HepG2 (cell line): ENCODE results near the gene SHROOM1. TPM values are rescaled to one million over a fixed set of nuclear protein-coding genes. Genes with fewer than 3 reads are reported as not detected.

ENCODE experiments used
- ATAC-seq: fragments of 200-7000 bp; cut with Tn5 transposase; 3 replicates; pipeline ENCODE4 v1.9.1; 2020; ENCODE audit warnings: mild to moderate bottlenecking, moderate library complexity
- BruUV-seq: library from RNA; stranded (reverse); fragments of 400-500 nt; replicated peaks from 2 replicates; lab custom pipeline; 2021; lab: Mats Ljungman, UMichigan
- CTCF ChIA-PET: fragments of 300-600 bp; formaldehyde crosslinking; extraction: SDS; loops from one replicate; lab custom pipeline; 2021; ENCODE audit warnings: low total read pairs, inconsistent platforms, low intra/inter-chr PET ratio; lab: Yijun Ruan, JAX
- POLR2A ChIA-PET: fragments of 350-600 bp; sonication (Branson Sonifier 250); formaldehyde crosslinking; loops from one replicate; lab custom pipeline; 2020; ENCODE audit warnings: antibody characterized with exemption, inconsistent platforms; lab: Yijun Ruan, JAX
- DNase-seq: peaks from one replicate; pipeline ENCODE4 v3.0.0-alpha.2; 2015; ENCODE audit warnings: low spot score
- FAIRE-seq: peaks from 3 replicates; lab custom pipeline; 2011; peaks lifted over from hg19 to GRCh38; lab: Jason Lieb, UNC
- H2AFZ ChIP-seq: one replicate; pipeline ENCODE4 v1.6.1; 2011; ENCODE audit warnings: low read length, inconsistent platforms
- H3K27ac ChIP-seq: fragments of 300-600 bp; 3 replicates; pipeline ENCODE4 v1.8.0; 2011; ENCODE audit warnings: mixed run types, mild to moderate bottlenecking, mixed read lengths, low read length, inconsistent platforms; ENCODE audit not compliant: insufficient read depth; ENCODE audit errors: extremely low read length
- H3K27me3 ChIP-seq, 2 experiments: fragments of 200-600 bp in 1 of 2; 2 replicates in 1 of 2; 3 replicates in 1 of 2; pipeline versions ENCODE4 v1.6.0 to v1.8.0; 2011; ENCODE audit warnings: low read length in 2 of 2, mild to moderate bottlenecking in 2 of 2, moderate library complexity in 2 of 2, inconsistent platforms in 1 of 2; ENCODE audit not compliant: insufficient read depth in 2 of 2, control insufficient read depth in 1 of 2
- H3K36me3 ChIP-seq, 2 experiments: fragments of 200-600 bp in 1 of 2; replicated peaks in 1 of 2; 2 replicates in 1 of 2; 3 replicates in 1 of 2; pipeline versions ENCODE4 v1.5.1 to v1.8.0; 2011; ENCODE audit warnings: low read length in 2 of 2, inconsistent platforms in 1 of 2; ENCODE audit not compliant: insufficient read depth in 2 of 2, control insufficient read depth in 1 of 2
- H3K4me1 ChIP-seq: 2 replicates; pipeline ENCODE4 v1.5.1; 2012; ENCODE audit warnings: low read length, inconsistent platforms; ENCODE audit not compliant: insufficient read depth
- H3K4me2 ChIP-seq: 2 replicates; pipeline ENCODE4 v1.6.0; 2011; ENCODE audit warnings: low read depth, low read length, inconsistent platforms
- H3K4me3 ChIP-seq, 3 experiments: fragments of 200-600 bp in 1 of 3; sonication (generic), shearing (Covaris generic) in 1 of 3; replicated peaks in 1 of 3; 2 replicates each; pipeline ENCODE4 v1.5.1; 2011 to 2016; ENCODE audit warnings: low read length in 3 of 3, inconsistent platforms in 2 of 3, low read depth in 2 of 3, mild to moderate bottlenecking in 2 of 3, control low read depth in 1 of 3, mixed read lengths in 1 of 3; ENCODE audit not compliant: insufficient read depth in 1 of 3
- H3K79me2 ChIP-seq: one replicate; pipeline ENCODE4 v1.6.1; 2011; ENCODE audit warnings: low read length, inconsistent platforms; ENCODE audit not compliant: insufficient read depth
- H3K9ac ChIP-seq: 2 replicates; pipeline ENCODE4 v1.6.0; 2011; ENCODE audit warnings: mild to moderate bottlenecking, low read depth, low read length, inconsistent platforms; ENCODE audit not compliant: insufficient read depth
- H3K9me3 ChIP-seq: 2 replicates; pipeline ENCODE4 v1.5.1; 2012; ENCODE audit warnings: mild to moderate bottlenecking, low read length
- H4K20me1 ChIP-seq: 2 replicates; pipeline ENCODE4 v1.6.0; 2011; ENCODE audit warnings: inconsistent platforms, mild to moderate bottlenecking, low read length, moderate library complexity; ENCODE audit not compliant: insufficient read depth
- FOXM1 ChIP-seq: sonication (generic); formaldehyde crosslinking; IDR thresholded peaks from 2 replicates; pipeline ENCODE4 v1.5.0; 2020; ENCODE audit warnings: missing genetic modification reagents
- GATAD1 ChIP-seq: IDR thresholded peaks from 2 replicates; pipeline ENCODE4 v1.6.1; 2016; ENCODE audit warnings: missing genetic modification reagents, missing compliant biosample characterization
- NAIF1 ChIP-seq: sonication (generic); formaldehyde crosslinking; IDR thresholded peaks from 2 replicates; pipeline ENCODE4 v1.5.0; 2020; ENCODE audit warnings: mild to moderate bottlenecking, missing genetic modification reagents, borderline replicate concordance
- TFAP4 ChIP-seq: sonication (generic); IDR thresholded peaks from 2 replicates; pipeline ENCODE4 v1.6.1; 2016; ENCODE audit warnings: low read depth, borderline replicate concordance
- WGBS: methylation state at CpG from one replicate; pipeline ENCODE4 v1.1.6; 2017; ENCODE audit warnings: low lambda C conversion rate; 5-methylcytosine and 5-hydroxymethylcytosine counted together
- in situ Hi-C: cut with HindIII; loops from 2 replicates; pipeline ENCODE4 v1.10.0; 2017; ENCODE audit warnings: low pct_unique_long_range_greater_than_20kb; ENCODE audit not compliant: extremely low pct_ligation_motif_present
- intact Hi-C: fragments of 100-400 bp; cut with micrococcal nuclease; formaldehyde crosslinking; loops from one replicate; pipeline ENCODE4 v1.10.0; 2022; ENCODE audit not compliant: unreplicated experiment
- polyA plus RNA-seq, 8 experiments: library from polyadenylated mRNA; depleted of rRNA in 3 of 8; stranded (reverse) in 7 of 8; unstranded in 1 of 8; fragments of >200 nt; fragmentation: Illumina TruSeq in 4 of 8; extraction: Trizol in 4 of 8; gene quantifications; 2 replicates each; pipeline versions ENCODE4 v1.2.1 to v1.2.3, GENCODE V29; 2011 to 2016; ENCODE audit warnings: low read depth in 4 of 8, missing spikeins in 1 of 8, mixed read lengths in 1 of 8; ENCODE audit not compliant: insufficient read depth in 1 of 8
- total RNA-seq, 5 experiments: library from RNA; depleted of rRNA; stranded (reverse); fragments of >200 nt; fragmentation: Illumina TruSeq; extraction: Trizol; gene quantifications; 2 replicates each; pipeline ENCODE4 v1.2.3, GENCODE V29; 2016; ENCODE audit warnings: low read depth in 1 of 5
- TF ChIP-seq, protein P1 (sequence below): sonication (generic); formaldehyde crosslinking; conservative IDR thresholded peaks from 2 replicates; pipeline ENCODE4 v1.8.0; 2022; ENCODE audit warnings: mild to moderate bottlenecking, moderate library complexity, missing genetic modification reagents

SHROOM1 gene
- total and polyA plus RNA-seq, 2 of the 13 experiments (the other 11 are each of a cell fraction or from before 2014, with no cell fraction given) = 18.2 to 25.7 TPM

- TF ChIP-seq FOXM1 (CRISPR knock-in tag) (no peak), NAIF1 (CRISPR knock-in tag) (no peak)
Observed at GRCh38 chr5:132778856-132779255, 51.6 kb downstream of the SHROOM1 start (continued).

GRCh38 chr5:132778129-132778528 lies 52.3 kb downstream of the SHROOM1 start:
- H3K4me2 ChIP-seq = peak overlapping the region; percentile 74
- no TSS peak for BruUV-seq
- FAIRE-seq (no peak), DNase-seq (no peak), ATAC-seq (no peak)
- WGBS = 85% methylated on average over 4 of the region's 4 CpGs
- H2AFZ ChIP-seq = no peak overlapping the region
- H3K9me3 ChIP-seq = no peaks in the 10 kb centered on the region
- H3K27me3 ChIP-seq = no peaks in the 10 kb centered on the region
- ChIA-PET POLR2A (interaction anchor here (2.8 to 4.2 kb wide), 2 partner anchors 29 to 42 kb away, joined by 10 to 21 read pairs; no protein-coding TSS in a partner anchor), CTCF (no interaction called here)
- intact Hi-C loops = no loop called here
- no peak overlapping the region for H3K27ac ChIP-seq
- H3K79me2 ChIP-seq = peaks cover 32% of the 10 kb centered on the region
- H3K4me1 ChIP-seq = peaks cover 40% of the 10 kb centered on the region
- H4K20me1 ChIP-seq = no peaks in the 10 kb centered on the region
- H3K4me3 ChIP-seq = peak overlapping the region in 2 of 3 experiments; percentile 66 to 93; a peak in 4 of 6 replicates
- in situ Hi-C loops = no loop called here
- H3K36me3 ChIP-seq = no peaks in the 10 kb centered on the region
- TF ChIP-seq GATAD1 (CRISPR knock-in tag) (0 out of 2 replicates have a peak, but pooled peaks have one; percentile 3), TFAP4 (no peak)
- TF ChIP-seq, protein P1, sequence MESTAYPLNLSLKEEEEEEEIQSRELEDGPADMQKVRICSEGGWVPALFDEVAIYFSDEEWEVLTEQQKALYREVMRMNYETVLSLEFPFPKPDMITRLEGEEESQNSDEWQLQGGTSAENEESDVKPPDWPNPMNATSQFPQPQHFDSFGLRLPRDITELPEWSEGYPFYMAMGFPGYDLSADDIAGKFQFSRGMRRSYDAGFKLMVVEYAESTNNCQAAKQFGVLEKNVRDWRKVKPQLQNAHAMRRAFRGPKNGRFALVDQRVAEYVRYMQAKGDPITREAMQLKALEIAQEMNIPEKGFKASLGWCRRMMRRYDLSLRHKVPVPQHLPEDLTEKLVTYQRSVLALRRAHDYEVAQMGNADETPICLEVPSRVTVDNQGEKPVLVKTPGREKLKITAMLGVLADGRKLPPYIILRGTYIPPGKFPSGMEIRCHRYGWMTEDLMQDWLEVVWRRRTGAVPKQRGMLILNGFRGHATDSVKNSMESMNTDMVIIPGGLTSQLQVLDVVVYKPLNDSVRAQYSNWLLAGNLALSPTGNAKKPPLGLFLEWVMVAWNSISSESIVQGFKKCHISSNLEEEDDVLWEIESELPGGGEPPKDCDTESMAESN (CRISPR knock-in tag) = no peak
- H3K9ac ChIP-seq = no peak overlapping the region
